ENCODE results near the gene RNF207. TPM values are rescaled to one million over a fixed set of nuclear protein-coding genes. Genes with fewer than 3 reads are reported as not detected.

RNF207 gene
- total RNA-seq, 1 experiment from 2014 or later: 115 TPM

- H3K27me3 ChIP-seq (ENCODE audit: control insufficient read depth, insufficient read depth, low read length): no peaks in the 10 kb centered on the region; the same call in 1 of the 2 replicates
- intact Hi-C loops (cut with micrococcal nuclease; ENCODE audit: unreplicated experiment) (loop anchor here (2.0 to 5.0 kb wide), 3 partner anchors 167 to 232 kb away; no protein-coding TSS in a partner anchor), in situ Hi-C loops (cut with HindIII; ENCODE audit: low pct_unique_long_range_greater_than_20kb, low sequenced_read_pairs) (no loop called here)
- H3K36me3 ChIP-seq (ENCODE audit: control insufficient read depth, insufficient read depth, low read length): no peaks in the 10 kb centered on the region
- TF ChIP-seq REST (IDR thresholded peaks at IDR 0.05; ENCODE audit: insufficient read depth in 1 of 2, low read depth in 2 of 2, low read length in 1 of 2): peak; percentile 99
- TF ChIP-seq SIN3A (IDR thresholded peaks at IDR 0.05; ENCODE audit: borderline replicate concordance, insufficient read depth, low read depth, low read length): peak; percentile 100
- TF ChIP-seq CTCF (IDR thresholded peaks at IDR 0.05): peak; percentile 91
- TF ChIP-seq TCF7L2 (IDR thresholded peaks at IDR 0.05; ENCODE audit: low read depth, low read length): peak; percentile 33; the same call in 1 of the 2 replicates
- TF ChIP-seq POLR2AphosphoS5 (IDR thresholded peaks at IDR 0.05; ENCODE audit: low read depth, low read length): no peak
- H3K4me1 ChIP-seq (ENCODE audit: control insufficient read depth, insufficient read depth, low read length): peaks cover 10% of the 10 kb centered on the region
- ChIA-PET CTCF (interaction anchor here (0.6 to 3.3 kb wide), 15 partner anchors 9 to 802 kb away, joined by 3 to 29 read pairs (median 4); partner anchors contain the start of gene KCNAB2), POLR2A (no interaction called here)
- peak; percentile 72 for ATAC-seq
- H3K9me3 ChIP-seq (ENCODE audit: control insufficient read depth, insufficient read depth, low read depth, low read length): no peaks in the 10 kb centered on the region
- no TSS peak for BruUV-seq (replicated peaks)
- no peak overlapping the region for H3K27ac ChIP-seq (ENCODE audit: low read length)
- DNase-seq (ENCODE audit: low read depth, low spot score): peak; percentile 36
- H3K4me3 ChIP-seq (ENCODE audit: low read depth in 2 of 2, low read length in 2 of 2): peak overlapping the region; percentile 48 to 64
Observed at GRCh38 chr1:6245086-6245868, 39.4 kb downstream of the RNF207 start.

GRCh38 chr1:6245869-6246496, 40.1 kb downstream of the RNF207 start:
- H3K4me3 ChIP-seq (ENCODE audit: low read depth in 2 of 2, low read length in 2 of 2): peak overlapping the region; percentile 48 to 64
- ATAC-seq (peak; percentile 49), DNase-seq (ENCODE audit: low read depth, low spot score) (no peak)
- no peaks in the 10 kb centered on the region for H3K36me3 ChIP-seq (ENCODE audit: control insufficient read depth, insufficient read depth, low read length)
- no peaks in the 10 kb centered on the region for H3K9me3 ChIP-seq (ENCODE audit: control insufficient read depth, insufficient read depth, low read depth, low read length)
- peaks cover 10% of the 10 kb centered on the region for H3K4me1 ChIP-seq (ENCODE audit: control insufficient read depth, insufficient read depth, low read length)
- intact Hi-C loops (cut with micrococcal nuclease; ENCODE audit: unreplicated experiment): loop anchor here (2.0 to 5.0 kb wide), 3 partner anchors 166 to 231 kb away; no protein-coding TSS in a partner anchor
- BruUV-seq (replicated peaks): no TSS peak
- in situ Hi-C loops (cut with HindIII; ENCODE audit: low pct_unique_long_range_greater_than_20kb, low sequenced_read_pairs): no loop called here
- H3K27ac ChIP-seq (ENCODE audit: low read length): no peak overlapping the region
- POLR2A ChIA-PET: interaction anchor here (0.6 kb wide), 2 partner anchors 41 to 687 kb away, joined by 3 read pairs; no protein-coding TSS in a partner anchor
- no peaks in the 10 kb centered on the region; the same call in 1 of the 2 replicates for H3K27me3 ChIP-seq (ENCODE audit: control insufficient read depth, insufficient read depth, low read length)
- TF ChIP-seq CTCF (IDR thresholded peaks at IDR 0.05) (no peak), REST (IDR thresholded peaks at IDR 0.05; ENCODE audit: insufficient read depth in 1 of 2, low read depth in 2 of 2, low read length in 1 of 2) (peak in 1 of 2 experiments; percentile 69; a peak in 1 of 4 replicates), SIN3A (IDR thresholded peaks at IDR 0.05; ENCODE audit: borderline replicate concordance, insufficient read depth, low read depth, low read length) (no peak), POLR2AphosphoS5 (IDR thresholded peaks at IDR 0.05; ENCODE audit: low read depth, low read length) (no peak), TCF7L2 (IDR thresholded peaks at IDR 0.05; ENCODE audit: low read depth, low read length) (no peak)
- CTCF ChIA-PET: interaction anchor here (0.6 to 3.3 kb wide), 10 partner anchors 11 to 370 kb away, joined by 3 to 29 read pairs (median 4); no protein-coding TSS in a partner anchor

Measured in Panc1 (cell line).